Ureter (tissue), 1 donor: ENCODE data around the gene XYLB. TPM values are rescaled to one million over a fixed set of nuclear protein-coding genes. Genes with fewer than 3 reads are reported as not detected.
"Not testable (repeated sequence)": the region's sequence is repeated elsewhere in the genome, so short reads cannot be mapped to it uniquely, and the experiment has no call there.

Source experiments
- DNase-seq: peaks from one replicate; pipeline ENCODE4 v3.0.0-alpha.2; 2020; ENCODE audit warnings: low spot score
- total RNA-seq: library from RNA; stranded (reverse); gene quantifications from one replicate; pipeline ENCODE4 v1.2.4, GENCODE V29; 2023
- donor health status: DM: yes; HTN: yes; CAD: no.

XYLB gene
- total RNA-seq = 19.3 TPM

DNA sequence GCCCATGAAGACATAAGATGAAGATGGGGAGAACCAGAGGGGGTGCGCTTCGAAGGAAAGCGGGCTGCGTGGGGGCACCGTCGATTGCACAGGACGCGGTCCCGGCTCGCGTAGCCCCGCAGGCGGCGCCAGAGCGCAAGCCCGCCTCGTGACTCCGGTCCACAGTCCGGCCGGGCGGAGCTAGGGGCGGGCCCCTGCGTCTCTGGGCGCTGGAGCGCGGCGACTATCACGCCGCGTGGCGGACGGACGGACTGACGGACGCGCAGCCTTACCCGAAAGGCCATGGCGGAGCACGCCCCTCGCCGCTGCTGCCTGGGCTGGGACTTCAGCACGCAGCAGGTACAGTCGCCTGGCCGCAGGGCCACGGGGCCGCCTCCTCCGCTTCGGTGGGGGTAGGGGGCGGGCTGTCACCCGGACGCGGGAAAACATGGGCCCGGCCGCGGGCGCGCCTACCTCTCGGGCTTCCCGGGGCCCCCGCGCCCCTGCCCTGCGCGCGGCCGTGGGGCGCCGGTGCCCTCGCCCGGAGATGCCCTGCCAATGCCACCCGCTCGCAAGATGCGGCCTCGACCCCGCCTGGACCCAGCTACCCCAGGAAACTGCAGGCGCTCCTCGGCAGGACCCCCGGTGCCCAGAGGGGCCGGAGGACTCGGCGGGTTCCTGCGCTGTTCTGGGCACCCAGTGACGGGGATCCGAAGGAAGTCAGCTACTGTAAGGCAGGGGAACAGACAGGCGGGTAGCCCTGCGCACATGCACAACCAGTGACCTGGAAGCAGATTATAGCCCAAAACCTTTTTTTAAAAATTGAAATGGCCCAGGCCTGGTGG, at the start of gene XYLB:
XYLB (plus strand) TSS at position 199 of the 824 bp plus-strand sequence; CDS start at position 283, 84 bp downstream.
- DNase-seq = peak; percentile 83

- DNase-seq = not testable (repeated sequence)
Observed at GRCh38 chr3:38297053-38297452, 49.5 kb upstream of the XYLB start.

GRCh38 chr3:38297537-38297936, 49.0 kb upstream of the XYLB start:
- no peak for DNase-seq

GRCh38 chr3:38297947-38298711, 48.5 kb upstream of the XYLB start:
- no peak for DNase-seq

- no peak for DNase-seq
Observed at GRCh38 chr3:38306941-38307340, 39.6 kb upstream of the XYLB start.

GRCh38 chr3:38307599-38307998, 39.0 kb upstream of the XYLB start:
- no peak for DNase-seq

GRCh38 chr3:38308456-38308855, 38.1 kb upstream of the XYLB start:
- no peak for DNase-seq

GRCh38 chr3:38311476-38311875, 35.1 kb upstream of the XYLB start:
- no peak for DNase-seq

GRCh38 chr3:38311941-38312340, 34.6 kb upstream of the XYLB start:
- no peak for DNase-seq

- no peak for DNase-seq
Observed at GRCh38 chr3:38312356-38312755, 34.2 kb upstream of the XYLB start.

GRCh38 chr3:38313263-38313662, 33.3 kb upstream of the XYLB start:
- no peak for DNase-seq

DNA sequence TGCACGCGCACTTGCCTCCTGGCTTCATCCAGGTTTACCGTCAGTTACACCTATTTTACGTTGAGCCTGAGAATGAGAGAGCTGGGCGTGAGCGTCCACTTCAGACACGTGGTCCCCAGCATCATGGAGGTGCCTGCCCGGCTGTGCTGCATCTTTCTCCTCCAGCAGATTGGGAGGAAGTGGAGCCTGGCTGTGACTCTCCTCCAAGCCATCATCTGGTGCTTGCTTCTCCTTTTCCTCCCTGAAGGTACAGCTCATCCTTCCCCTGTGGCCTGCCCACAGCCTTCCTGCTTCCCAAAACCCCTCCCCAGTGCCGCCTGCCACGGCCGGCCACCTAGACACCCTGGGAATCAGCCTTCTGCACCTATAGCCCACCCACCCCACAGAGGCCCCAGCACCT, 32.9 kb upstream of the XYLB start:
- no peak for DNase-seq

- DNase-seq = no peak
Observed at GRCh38 chr3:38314112-38314763, 32.3 kb upstream of the XYLB start.

GRCh38 chr3:38314764-38315487, 31.7 kb upstream of the XYLB start:
- no peak for DNase-seq

- DNase-seq = no peak
Observed at GRCh38 chr3:38315488-38316230, 30.9 kb upstream of the XYLB start.

DNA sequence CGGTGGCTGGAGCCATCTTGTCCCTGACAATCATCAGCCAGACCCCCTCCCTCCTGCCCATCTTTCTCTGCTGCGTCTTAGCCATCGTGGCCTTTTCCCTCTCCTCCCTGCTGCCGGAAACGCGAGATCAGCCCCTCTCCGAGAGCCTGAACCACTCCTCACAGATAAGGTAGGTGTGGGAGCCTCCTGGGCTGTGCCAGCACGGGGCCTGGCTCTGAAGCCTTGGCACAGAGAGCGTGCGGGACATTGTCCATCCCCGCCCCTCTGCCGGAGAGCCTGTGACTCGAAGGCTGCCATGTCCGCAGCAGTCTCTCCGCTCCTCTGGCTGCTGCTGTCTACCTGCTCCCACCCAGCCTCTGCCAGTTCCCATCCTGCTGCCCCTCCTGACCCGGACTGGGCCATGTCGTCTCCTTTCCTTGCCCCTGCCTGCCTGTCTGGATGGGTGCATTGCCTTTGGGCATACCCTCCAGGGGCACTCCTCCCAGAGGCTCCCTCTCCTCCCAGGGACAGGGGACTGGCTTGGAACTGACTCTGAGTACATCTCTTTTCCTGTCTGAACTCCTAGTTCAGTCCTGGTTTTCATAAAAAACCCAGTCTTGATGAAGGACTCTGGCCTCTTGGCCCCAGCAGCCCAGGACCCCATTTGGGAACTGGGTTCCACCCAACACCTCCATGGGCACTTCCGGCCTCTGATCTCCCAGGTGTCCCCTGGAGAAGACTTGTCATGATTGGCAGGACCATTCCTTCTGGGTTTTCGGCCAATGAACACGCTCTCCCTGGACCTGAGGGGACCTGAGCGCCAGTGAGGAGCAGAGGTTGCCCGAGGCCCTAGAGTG, 30.0 kb upstream of the XYLB start:
- DNase-seq = no peak

DNA sequence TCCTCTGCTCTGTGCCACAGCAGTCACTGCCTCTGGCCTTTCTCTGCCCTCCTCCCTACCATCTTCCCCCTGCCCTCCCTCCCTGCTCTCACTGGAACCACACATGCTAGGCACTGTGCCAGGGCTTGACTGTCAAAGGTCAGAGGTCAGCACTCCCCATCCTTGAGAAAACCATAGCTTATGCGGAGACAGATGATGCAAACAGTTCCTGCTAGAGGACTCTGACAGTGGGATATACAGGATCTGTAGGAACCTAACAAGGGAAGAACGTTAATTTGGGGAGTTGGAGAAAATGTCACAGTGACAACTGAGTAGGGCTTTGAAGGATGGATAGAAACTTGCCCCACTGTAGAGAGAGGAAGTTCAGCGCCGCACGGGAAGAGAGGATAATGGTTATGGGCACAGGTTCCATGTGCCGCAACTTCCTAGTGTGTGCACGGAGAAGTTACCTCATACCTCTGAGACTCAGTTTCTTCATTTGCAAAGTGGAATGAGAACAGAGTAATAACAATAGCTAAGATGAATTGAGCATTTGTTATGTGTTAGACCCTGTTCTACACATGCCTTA, 29.3 kb upstream of the XYLB start:
- no peak for DNase-seq

DNA sequence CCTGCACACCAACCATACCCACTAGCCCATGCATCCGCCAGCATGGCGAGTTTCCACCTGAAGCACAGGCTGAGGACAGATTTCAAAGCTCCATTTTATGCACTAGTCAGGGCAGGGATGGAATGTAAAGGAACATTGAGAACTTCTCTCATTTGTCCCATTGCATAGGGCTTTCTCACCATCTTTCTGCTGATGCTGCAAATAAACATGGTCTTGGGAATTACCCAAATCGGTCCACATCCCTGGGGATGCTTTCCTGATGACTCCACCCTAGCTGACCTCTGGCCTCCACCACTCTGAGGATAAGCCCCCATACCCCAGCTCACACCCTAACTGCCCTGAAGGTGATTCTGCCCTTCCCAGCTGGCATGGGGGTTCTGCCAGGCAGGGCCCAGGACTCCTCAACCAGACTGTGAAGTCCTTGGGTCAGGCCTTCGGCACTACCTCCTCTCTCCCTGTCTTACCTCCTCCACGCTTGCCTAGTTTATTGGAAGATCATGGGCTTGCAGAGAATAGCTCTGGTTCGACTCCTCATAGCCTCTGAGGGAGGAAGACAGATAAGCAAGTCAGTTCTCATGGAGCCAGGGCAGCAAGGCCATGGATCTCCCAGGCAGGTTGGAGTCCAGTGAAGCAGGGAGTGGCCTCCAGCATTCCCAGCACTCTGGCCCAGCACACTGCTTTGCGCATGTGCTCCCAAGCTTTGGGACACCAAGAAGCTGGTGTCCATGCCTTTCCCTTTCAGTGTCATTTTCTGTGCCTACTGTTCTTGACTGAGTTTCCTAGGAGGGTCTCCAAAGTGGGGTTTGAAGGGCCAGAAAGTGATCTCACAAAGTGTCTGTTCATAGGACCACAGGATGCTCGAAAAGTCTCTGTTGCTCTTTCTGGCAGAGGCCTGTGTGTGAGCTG, 27.6 kb upstream of the XYLB start:
- DNase-seq = no peak

DNA sequence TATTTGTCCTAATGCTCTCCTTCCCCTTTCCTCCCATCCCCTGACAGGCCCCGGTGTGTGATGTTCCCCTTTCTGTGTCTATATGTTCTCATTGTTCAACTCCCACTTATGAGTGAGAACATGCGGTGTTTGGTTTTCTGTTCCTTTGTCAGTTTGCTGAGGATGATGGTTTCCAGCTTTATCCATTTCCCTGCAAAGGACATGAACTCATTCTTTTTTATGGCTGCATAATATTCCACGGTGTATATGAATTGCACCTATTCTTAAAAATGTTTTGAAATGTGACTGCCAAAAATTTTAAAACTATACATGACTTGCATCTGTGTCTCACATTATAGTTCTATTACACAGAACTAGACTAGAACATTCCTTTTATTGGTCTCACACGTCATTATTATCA, 25.9 kb upstream of the XYLB start:
- not testable (repeated sequence) for DNase-seq
